Muscle layer of duodenum (tissue), 2 donors: ENCODE measurements around the gene KANK2.

ENCODE experiments used
- H3K27ac ChIP-seq: one replicate; pipeline ENCODE4 v1.7.0; 2013; ENCODE audit warnings: mild to moderate bottlenecking, low read length
- H3K27me3 ChIP-seq: one replicate; pipeline ENCODE4 v1.7.0; 2013; ENCODE audit warnings: low read depth, mild to moderate bottlenecking, control low read depth, low read length
- H3K36me3 ChIP-seq, 2 donors: one replicate each; pipeline ENCODE4 v1.7.0; 2013; ENCODE audit warnings: low read length in 2 of 2, control low read depth in 1 of 2, mild to moderate bottlenecking in 1 of 2; ENCODE audit not compliant: insufficient read depth in 2 of 2, control insufficient read depth in 1 of 2
- H3K4me1 ChIP-seq, 2 donors: one replicate each; pipeline ENCODE4 v1.7.0; 2013; ENCODE audit warnings: low read length in 2 of 2, mild to moderate bottlenecking in 2 of 2, control low read depth in 1 of 2, moderate library complexity in 1 of 2; ENCODE audit not compliant: insufficient read depth in 2 of 2, control insufficient read depth in 1 of 2
- H3K4me3 ChIP-seq, 2 donors: one replicate each; pipeline ENCODE4 v1.7.0; 2013; ENCODE audit warnings: low read length in 2 of 2, low read depth in 1 of 2, mild to moderate bottlenecking in 1 of 2
- H3K9me3 ChIP-seq, 2 donors: one replicate each; pipeline ENCODE4 v1.7.0; 2013; ENCODE audit warnings: low read length in 2 of 2, control low read depth in 1 of 2, mild to moderate bottlenecking in 1 of 2; ENCODE audit not compliant: control insufficient read depth in 1 of 2
- donor health status: healthy.

KANK2 gene

GRCh38 chr19:11224429-11224828 lies 27.1 kb upstream of the KANK2 start:
- H3K27me3 ChIP-seq = no peaks in the 10 kb centered on the region
- no peaks in the 10 kb centered on the region for H3K4me1 ChIP-seq
- H3K4me3 ChIP-seq = no peak overlapping the region
- H3K9me3 ChIP-seq = peaks cover 7 to 9% of the 10 kb centered on the region in 2 donors
- H3K27ac ChIP-seq = no peak overlapping the region
- peaks cover 22 to 43% of the 10 kb centered on the region in 2 donors for H3K36me3 ChIP-seq

DNA sequence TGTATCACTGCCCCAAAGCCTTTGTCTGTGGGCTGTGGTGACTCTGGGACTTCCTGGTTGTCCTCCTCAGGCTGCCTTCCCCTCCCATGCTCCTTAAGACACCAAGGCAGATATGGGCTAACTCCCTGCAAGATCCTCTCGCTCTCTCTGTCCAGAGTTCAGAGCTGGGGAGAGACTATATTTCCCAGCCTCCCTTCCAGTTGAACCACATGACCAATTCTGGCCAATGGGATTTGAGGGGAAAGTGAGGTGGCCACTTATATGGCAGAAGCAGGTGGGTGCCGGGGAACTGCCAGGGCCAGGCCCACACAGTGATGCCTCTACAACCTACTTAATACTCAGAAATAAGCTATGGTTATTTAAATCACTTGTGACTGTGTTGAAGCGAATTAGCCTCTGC lies 25.9 kb upstream of the KANK2 start:
- Histone ChIP-seq H3K36me3 (peaks cover 22 to 43% of the 10 kb centered on the region in 2 donors), H3K27ac (no peak overlapping the region), H3K4me3 (no peak overlapping the region), H3K4me1 (no peaks in the 10 kb centered on the region), H3K27me3 (no peaks in the 10 kb centered on the region), H3K9me3 (peaks cover 7 to 9% of the 10 kb centered on the region in 2 donors)

GRCh38 chr19:11221082-11221598 lies 23.8 kb upstream of the KANK2 start:
- Histone ChIP-seq H3K27ac (no peak overlapping the region), H3K4me3 (no peak overlapping the region), H3K36me3 (peaks cover 22 to 43% of the 10 kb centered on the region in 2 donors), H3K4me1 (no peaks in the 10 kb centered on the region), H3K27me3 (no peaks in the 10 kb centered on the region), H3K9me3 (peaks cover 7 to 9% of the 10 kb centered on the region in 2 donors)

DNA sequence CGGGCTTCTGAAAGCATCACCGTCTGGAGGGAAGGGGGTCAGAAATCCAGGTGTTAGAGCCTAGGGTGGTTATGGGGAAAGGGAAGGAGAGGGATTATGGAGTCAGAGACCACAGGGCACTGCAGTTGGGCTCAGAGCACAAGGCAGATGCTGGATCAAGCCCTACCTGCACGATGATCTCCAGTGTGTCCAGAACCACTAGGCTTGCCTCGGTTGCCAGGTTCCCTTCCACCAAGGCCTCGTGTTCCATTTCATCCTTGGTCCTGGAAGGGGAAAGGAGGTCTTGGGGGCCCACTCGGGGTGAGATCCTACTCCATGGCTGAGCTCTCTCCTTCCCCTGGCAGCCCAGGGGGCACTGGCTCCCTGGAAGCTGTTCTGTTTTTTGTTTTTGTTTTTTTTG lies 17.0 kb upstream of the KANK2 start:
- Histone ChIP-seq H3K9me3 (no peaks in the 10 kb centered on the region), H3K27me3 (no peaks in the 10 kb centered on the region), H3K27ac (no peak overlapping the region), H3K4me1 (no peaks in the 10 kb centered on the region), H3K36me3 (peaks cover 5 to 53% of the 10 kb centered on the region in 2 donors), H3K4me3 (no peak overlapping the region)

DNA sequence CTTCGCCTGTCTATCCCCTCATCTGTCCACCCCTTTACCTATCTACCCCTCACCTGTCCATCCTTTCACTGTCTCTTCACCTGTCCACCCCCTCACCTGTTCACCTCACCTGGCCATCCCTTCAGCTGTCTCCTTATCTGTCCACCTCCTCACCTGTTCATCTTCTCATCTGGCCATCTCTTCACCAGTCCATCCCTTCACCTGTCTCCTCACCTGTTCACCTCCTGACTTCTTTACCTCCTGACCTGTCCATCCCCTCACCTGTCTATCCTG lies 13.2 kb upstream of the KANK2 start:
- peaks cover 0 to 1% of the 10 kb centered on the region in 2 donors for H3K4me1 ChIP-seq
- no peaks in the 10 kb centered on the region for H3K9me3 ChIP-seq
- no peak overlapping the region for H3K27ac ChIP-seq
- no peaks in the 10 kb centered on the region for H3K27me3 ChIP-seq
- no peak overlapping the region for H3K4me3 ChIP-seq
- H3K36me3 ChIP-seq = peaks cover 4 to 47% of the 10 kb centered on the region in 2 donors

DNA sequence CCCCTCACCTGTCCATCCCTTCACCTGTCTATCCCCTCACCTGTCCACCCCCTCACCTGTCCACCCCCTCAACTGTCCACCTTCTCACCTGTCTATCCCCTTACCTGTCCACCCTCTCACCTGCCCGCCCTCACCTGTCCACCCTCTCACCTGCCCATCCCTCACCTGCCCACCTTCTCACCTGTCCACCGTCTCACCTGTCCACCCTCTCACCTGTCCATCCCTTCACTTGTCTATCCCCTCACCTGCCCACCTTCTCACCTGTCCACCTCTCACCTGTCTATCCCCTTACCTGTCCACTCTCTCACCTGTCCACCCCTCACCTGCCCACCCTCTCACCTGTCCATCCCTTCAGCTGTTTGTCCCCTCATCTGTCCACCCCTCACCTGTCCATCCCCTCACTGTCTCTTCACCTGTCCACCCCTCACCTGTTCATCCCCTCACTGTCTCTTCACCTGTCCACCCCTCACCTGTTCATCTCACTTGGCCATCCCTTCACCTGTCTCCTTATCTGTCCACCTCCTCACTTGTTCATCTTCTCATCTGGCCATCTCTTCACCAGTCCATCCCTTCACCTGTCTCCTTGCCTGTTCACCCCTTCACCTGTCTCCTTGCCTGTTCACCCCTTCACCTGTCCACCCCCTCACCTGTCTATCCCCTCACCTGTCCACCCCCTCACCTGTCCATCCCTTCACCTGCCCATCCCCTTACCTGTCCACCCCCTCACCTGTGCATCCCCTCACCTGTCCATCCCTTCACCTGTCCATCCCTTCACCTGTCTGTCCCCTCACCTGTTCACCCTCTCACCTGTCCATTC lies 12.7 kb upstream of the KANK2 start:
- no peaks in the 10 kb centered on the region for H3K9me3 ChIP-seq
- no peak overlapping the region for H3K4me3 ChIP-seq
- H3K36me3 ChIP-seq = peaks cover 0 to 42% of the 10 kb centered on the region in 2 donors
- no peaks in the 10 kb centered on the region for H3K27me3 ChIP-seq
- H3K27ac ChIP-seq = no peak overlapping the region
- H3K4me1 ChIP-seq = peaks cover 0 to 7% of the 10 kb centered on the region in 2 donors

DNA sequence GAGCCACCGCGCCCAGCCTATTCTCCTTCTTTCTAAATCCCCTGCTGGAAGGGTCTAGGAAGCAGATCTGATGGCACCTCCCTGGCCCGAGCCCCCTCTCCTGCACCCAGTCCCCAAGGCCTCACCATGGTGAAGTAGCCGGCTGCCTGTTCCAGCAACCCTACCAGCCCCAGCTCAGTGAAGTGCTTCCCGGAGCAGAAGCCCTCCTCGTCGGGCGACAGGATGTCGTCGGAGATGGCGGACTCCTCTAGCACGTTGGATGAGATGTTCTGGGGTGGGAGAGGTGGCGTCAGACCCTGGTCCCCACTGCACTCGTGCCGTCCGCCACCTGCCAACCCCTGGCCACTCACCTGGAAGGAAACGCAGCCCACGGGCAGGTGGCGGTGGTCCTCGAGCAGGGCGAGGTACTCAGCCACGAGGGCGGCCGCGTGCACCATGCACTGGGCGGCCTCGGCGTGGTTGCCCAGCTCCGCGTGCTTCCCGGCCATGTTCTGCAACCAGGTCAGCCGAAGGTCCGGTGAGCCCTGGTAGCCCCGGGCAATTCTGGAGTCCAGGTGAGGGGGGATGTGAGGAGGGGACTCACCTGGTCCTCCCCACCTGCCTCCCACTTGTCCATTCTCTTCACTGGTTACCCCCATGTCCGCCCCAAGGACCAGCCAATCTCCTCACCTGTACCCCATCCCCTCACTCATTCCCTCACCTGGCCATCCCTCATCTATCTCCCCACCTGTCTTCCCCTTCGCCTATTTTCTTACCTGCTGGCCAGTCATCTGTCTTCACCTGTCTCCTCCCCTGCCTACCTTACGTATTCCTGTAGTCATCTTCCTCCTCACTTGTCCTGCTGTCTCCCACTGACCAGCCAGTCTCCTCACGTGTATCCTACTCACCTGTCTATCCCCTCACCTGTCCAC lies 11.5 kb upstream of the KANK2 start:
- peaks cover 0 to 19% of the 10 kb centered on the region in 2 donors for H3K4me1 ChIP-seq
- H3K27me3 ChIP-seq = no peaks in the 10 kb centered on the region
- H3K27ac ChIP-seq = no peak overlapping the region
- no peaks in the 10 kb centered on the region for H3K9me3 ChIP-seq
- H3K4me3 ChIP-seq = no peak overlapping the region
- peaks cover 0 to 35% of the 10 kb centered on the region in 2 donors for H3K36me3 ChIP-seq

- peaks cover 0 to 16% of the 10 kb centered on the region in 2 donors for H3K36me3 ChIP-seq
- no peak overlapping the region for H3K27ac ChIP-seq
- no peaks in the 10 kb centered on the region for H3K27me3 ChIP-seq
- peaks cover 0 to 27% of the 10 kb centered on the region in 2 donors for H3K4me1 ChIP-seq
- no peak overlapping the region for H3K4me3 ChIP-seq
- H3K9me3 ChIP-seq = no peaks in the 10 kb centered on the region
Measured at GRCh38 chr19:11205939-11206570, 8.7 kb upstream of the KANK2 start.

GRCh38 chr19:11204943-11205349 lies 7.6 kb upstream of the KANK2 start:
- no peaks in the 10 kb centered on the region for H3K9me3 ChIP-seq
- peak overlapping the region; percentile 60 for H3K27ac ChIP-seq
- H3K36me3 ChIP-seq = peaks cover 0 to 19% of the 10 kb centered on the region in 2 donors
- peak overlapping the region in 1 of 2 donors; percentile 49 for H3K4me3 ChIP-seq
- peaks cover 0 to 27% of the 10 kb centered on the region in 2 donors for H3K4me1 ChIP-seq
- H3K27me3 ChIP-seq = no peaks in the 10 kb centered on the region

GRCh38 chr19:11204076-11204602 lies 6.8 kb upstream of the KANK2 start:
- H3K36me3 ChIP-seq = peaks cover 0 to 18% of the 10 kb centered on the region in 2 donors

More at GRCh38 chr19:11204076-11204602, 6.8 kb upstream of the KANK2 start:
- Histone ChIP-seq H3K9me3 (no peaks in the 10 kb centered on the region), H3K27ac (peak overlapping the region; percentile 60), H3K4me3 (peak overlapping the region in 1 of 2 donors; percentile 49), H3K4me1 (peaks cover 0 to 27% of the 10 kb centered on the region in 2 donors), H3K27me3 (no peaks in the 10 kb centered on the region)
